Measurements from ENCODE around the gene SRPX. TPM values are rescaled to one million over a fixed set of nuclear protein-coding genes. Genes with fewer than 3 reads are reported as not detected.

The SRPX gene
- total and polyA plus RNA-seq, 2 of the 4 experiments (the other 2 are of a cell fraction), result 35.5 to 81.5 TPM

- no TSS peak for BruUV-seq (replicated peaks)
- Histone ChIP-seq H4K5ac (ENCODE audit: low read depth, low read length) (no peak overlapping the region), H2BK5ac (ENCODE audit: low read depth, low read length, poor library complexity, severe bottlenecking) (no peak overlapping the region), H2BK120ac (ENCODE audit: low read depth, low read length) (no peak overlapping the region), H2AK5ac (ENCODE audit: low read depth, low read length) (no peak overlapping the region), H4K20me1 (ENCODE audit: insufficient read depth, low read length) (no peaks in the 10 kb centered on the region), H3K9me1 (ENCODE audit: insufficient read depth, low read length) (no peaks in the 10 kb centered on the region), H3K79me1 (ENCODE audit: low read depth in 1 of 2, low read length in 2 of 2) (no peaks in the 10 kb centered on the region), H3K4me1 (ENCODE audit: control insufficient read depth, insufficient read depth, low read length) (peaks cover 3% of the 10 kb centered on the region; the same call in 1 of the 2 replicates), H3K4me3 (ENCODE audit: insufficient read depth, low read depth, low read length) (no peak overlapping the region), H4K8ac (ENCODE audit: low read depth in 2 of 2, low read length in 2 of 2) (no peak overlapping the region), H4K91ac (ENCODE audit: insufficient read depth, low read depth, low read length) (no peak overlapping the region), H3K4me2 (ENCODE audit: low read depth, low read length) (no peak overlapping the region), H3K4ac (ENCODE audit: low read depth, low read length) (no peak overlapping the region), H2AK9ac (replicated peaks; ENCODE audit: low read depth, low read length, poor library complexity) (no peak overlapping the region), H3K36me3 (ENCODE audit: control insufficient read depth, insufficient read depth, low read length) (no peaks in the 10 kb centered on the region), H3K9ac (ENCODE audit: low read depth, low read length) (no peak overlapping the region), H3K9me3 (ENCODE audit: control insufficient read depth, insufficient read depth, low read length) (no peaks in the 10 kb centered on the region), H3K23ac (ENCODE audit: low read depth, low read length) (no peak overlapping the region), H3K27ac (ENCODE audit: insufficient read depth, low read length) (no peak overlapping the region), H3K27me3 (ENCODE audit: control insufficient read depth, insufficient read depth, low read length) (no peaks in the 10 kb centered on the region; the same call in 1 of the 2 replicates), H3K14ac (replicated peaks; ENCODE audit: low read depth, low read length) (no peak overlapping the region), H2BK15ac (ENCODE audit: low read depth, low read length) (no peak overlapping the region), H3K18ac (ENCODE audit: low read depth, low read length) (no peak overlapping the region), H2AFZ (replicated peaks; ENCODE audit: low read length, poor library complexity) (no peak overlapping the region), H3K56ac (ENCODE audit: extremely low read depth, insufficient read depth, low read length) (no peak overlapping the region), H2BK20ac (ENCODE audit: low read depth, low read length) (no peak overlapping the region)
- no CpG with 5 or more reads among the region's 2 CpGs for WGBS, 2 experiments (ENCODE audit: extremely low coverage in 2 of 2, insufficient read length in 1 of 2)
- no peak for ATAC-seq (ENCODE audit: low read depth)
- ChIA-PET POLR2A (ENCODE audit: unreplicated experiment) (no interaction called here), CTCF (no interaction called here)
- no peak for DNase-seq
- TF ChIP-seq, protein P1, sequence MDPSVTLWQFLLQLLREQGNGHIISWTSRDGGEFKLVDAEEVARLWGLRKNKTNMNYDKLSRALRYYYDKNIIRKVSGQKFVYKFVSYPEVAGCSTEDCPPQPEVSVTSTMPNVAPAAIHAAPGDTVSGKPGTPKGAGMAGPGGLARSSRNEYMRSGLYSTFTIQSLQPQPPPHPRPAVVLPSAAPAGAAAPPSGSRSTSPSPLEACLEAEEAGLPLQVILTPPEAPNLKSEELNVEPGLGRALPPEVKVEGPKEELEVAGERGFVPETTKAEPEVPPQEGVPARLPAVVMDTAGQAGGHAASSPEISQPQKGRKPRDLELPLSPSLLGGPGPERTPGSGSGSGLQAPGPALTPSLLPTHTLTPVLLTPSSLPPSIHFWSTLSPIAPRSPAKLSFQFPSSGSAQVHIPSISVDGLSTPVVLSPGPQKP (IDR thresholded peaks at IDR 0.05; ENCODE audit: borderline replicate concordance, low read depth, low read length), result no peak
- TF ChIP-seq RCOR1 (IDR thresholded peaks at IDR 0.05; ENCODE audit: insufficient replicate concordance, low read length) (no peak), NFE2L2 (IDR thresholded peaks at IDR 0.05; ENCODE audit: low read depth, low read length) (no peak), RFX5 (IDR thresholded peaks at IDR 0.05; ENCODE audit: low read depth, low read length) (no peak), FOS (IDR thresholded peaks at IDR 0.05; ENCODE audit: low read depth, low read length) (no peak), RAD21 (IDR thresholded peaks at IDR 0.05; ENCODE audit: low read length) (no peak), MAFK (IDR thresholded peaks at IDR 0.05; ENCODE audit: low read depth, low read length) (no peak), MXI1 (IDR thresholded peaks at IDR 0.05; ENCODE audit: borderline replicate concordance, low read depth, low read length) (no peak)
- TF ChIP-seq, protein P2, sequence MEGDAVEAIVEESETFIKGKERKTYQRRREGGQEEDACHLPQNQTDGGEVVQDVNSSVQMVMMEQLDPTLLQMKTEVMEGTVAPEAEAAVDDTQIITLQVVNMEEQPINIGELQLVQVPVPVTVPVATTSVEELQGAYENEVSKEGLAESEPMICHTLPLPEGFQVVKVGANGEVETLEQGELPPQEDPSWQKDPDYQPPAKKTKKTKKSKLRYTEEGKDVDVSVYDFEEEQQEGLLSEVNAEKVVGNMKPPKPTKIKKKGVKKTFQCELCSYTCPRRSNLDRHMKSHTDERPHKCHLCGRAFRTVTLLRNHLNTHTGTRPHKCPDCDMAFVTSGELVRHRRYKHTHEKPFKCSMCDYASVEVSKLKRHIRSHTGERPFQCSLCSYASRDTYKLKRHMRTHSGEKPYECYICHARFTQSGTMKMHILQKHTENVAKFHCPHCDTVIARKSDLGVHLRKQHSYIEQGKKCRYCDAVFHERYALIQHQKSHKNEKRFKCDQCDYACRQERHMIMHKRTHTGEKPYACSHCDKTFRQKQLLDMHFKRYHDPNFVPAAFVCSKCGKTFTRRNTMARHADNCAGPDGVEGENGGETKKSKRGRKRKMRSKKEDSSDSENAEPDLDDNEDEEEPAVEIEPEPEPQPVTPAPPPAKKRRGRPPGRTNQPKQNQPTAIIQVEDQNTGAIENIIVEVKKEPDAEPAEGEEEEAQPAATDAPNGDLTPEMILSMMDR (conservative IDR thresholded peaks at IDR 0.05; ENCODE audit: low read depth, low read length), result no peak
- intact Hi-C loops (cut with micrococcal nuclease) (no loop called here), in situ Hi-C loops (cut with MboI; ENCODE audit: low sequenced_read_pairs) (loop anchor here (25.0 kb wide), 1 partner anchor 101 kb away; no protein-coding TSS in a partner anchor), dilution Hi-C loops (cut with HindIII; ENCODE audit: low sequenced_read_pairs, unreplicated experiment) (no loop called here)
Measured at GRCh38 chrX:38138157-38138891, 82.3 kb downstream of the SRPX start.

Measured in IMR-90 (cell line).